Activated CD8-positive, alpha-beta memory T cell treated with anti-CD3 and anti-CD28 coated beads, Interleukin-2, amount 50 U/mL, for 4 hours (primary cell): ENCODE measurements around the gene TMEM132C.

Experiments used
- DNase-seq: peaks from one replicate; pipeline ENCODE4 v3.0.0-alpha.2; 2020

The TMEM132C gene

GRCh38 chr12:128729628-128730121 lies 462.7 kb downstream of the TMEM132C start:
- DNase-seq: no peak

GRCh38 chr12:128734371-128734770 lies 467.4 kb downstream of the TMEM132C start:
- no peak for DNase-seq

- DNase-seq: no peak
These were observed 470.5 kb downstream of the TMEM132C start for GRCh38 chr12:128737292-128737966.

GRCh38 chr12:128743916-128744315 lies 476.9 kb downstream of the TMEM132C start:
- DNase-seq: no peak

GRCh38 chr12:128745772-128746689 lies 479.1 kb downstream of the TMEM132C start:
- DNase-seq: no peak

- DNase-seq: no peak
These were observed 480.5 kb downstream of the TMEM132C start for GRCh38 chr12:128747441-128747840.

- DNase-seq: no peak
These were observed 485.4 kb downstream of the TMEM132C start for GRCh38 chr12:128752386-128752785.

- DNase-seq: no peak
These were observed 486.5 kb downstream of the TMEM132C start for GRCh38 chr12:128753438-128753837.

GRCh38 chr12:128754275-128754674 lies 487.3 kb downstream of the TMEM132C start:
- DNase-seq: no peak

GRCh38 chr12:128755566-128755965 lies 488.6 kb downstream of the TMEM132C start:
- no peak for DNase-seq
